ENCODE measurements around the gene CALB2.

The CALB2 gene

DNA sequence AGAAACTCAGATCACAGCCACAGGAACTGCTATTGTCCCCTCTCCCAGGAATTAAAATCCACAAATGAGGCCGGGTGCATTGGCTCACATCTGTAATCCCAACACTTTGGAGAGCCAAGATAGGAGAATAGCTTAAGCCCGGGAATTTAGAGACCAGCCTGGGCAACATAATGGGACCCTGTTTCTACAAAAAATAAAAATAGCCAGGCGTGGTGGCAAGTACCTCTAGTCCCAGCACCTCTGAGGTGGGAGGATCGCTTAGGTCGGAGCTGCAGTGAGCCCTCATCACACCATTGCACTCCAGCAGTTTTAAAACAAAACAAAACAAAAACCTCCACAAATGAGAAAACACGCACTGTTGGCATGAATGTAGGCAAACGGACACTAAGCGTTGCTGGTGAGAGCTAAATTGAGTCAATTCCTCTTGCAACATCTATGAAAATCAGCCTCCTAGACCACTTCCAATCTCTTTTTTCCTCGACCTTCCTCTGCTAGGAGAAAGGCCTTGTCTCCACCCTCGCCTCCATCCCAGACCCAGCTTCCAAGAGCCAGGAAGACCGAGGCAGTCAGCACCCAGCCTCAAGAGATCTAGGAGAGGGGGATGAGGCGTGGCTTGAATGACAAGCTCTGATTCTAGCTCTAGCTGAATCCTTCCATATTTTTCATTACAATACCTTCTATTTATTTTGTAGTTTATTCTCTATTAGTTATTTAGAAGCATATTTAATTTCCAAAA lies 68.5 kb downstream of the CALB2 start:
- TF ChIP-seq JUND (IDR thresholded peaks at IDR 0.05; ENCODE audit: low read depth), result no peak
- in situ Hi-C loops (cut with HindIII; ENCODE audit: low pct_unique_long_range_greater_than_20kb, low sequenced_read_pairs), result no loop called here
- no peak for DNase-seq (ENCODE audit: low read depth in 1 of 2, low spot score in 1 of 2)

GRCh38 chr16:71428385-71428784 lies 69.9 kb downstream of the CALB2 start:
- TF ChIP-seq JUND (IDR thresholded peaks at IDR 0.05; ENCODE audit: low read depth), result no peak
- no peak for DNase-seq (ENCODE audit: low read depth in 1 of 2, low spot score in 1 of 2)
- in situ Hi-C loops (cut with HindIII; ENCODE audit: low pct_unique_long_range_greater_than_20kb, low sequenced_read_pairs), result no loop called here

DNA sequence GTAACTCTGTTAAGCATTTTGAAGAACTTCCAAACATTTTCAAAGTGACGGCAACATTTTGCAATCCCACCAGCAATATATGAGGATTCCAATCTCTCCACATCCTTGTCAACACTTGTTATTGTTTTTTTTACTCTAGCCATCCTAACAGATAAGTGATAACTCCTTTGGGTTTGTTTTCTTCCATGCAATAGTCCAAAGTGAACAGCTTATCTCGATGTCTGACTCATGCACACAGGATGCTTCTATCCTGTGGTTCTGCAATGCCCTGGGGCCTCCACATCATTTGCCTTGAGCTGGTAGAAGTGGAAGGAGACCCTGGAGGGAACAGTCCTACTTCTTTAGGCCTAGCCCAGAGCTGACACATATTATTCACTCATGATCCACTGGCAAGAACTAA lies 70.4 kb downstream of the CALB2 start:
- DNase-seq (ENCODE audit: low read depth in 1 of 2, low spot score in 1 of 2), result no peak
- in situ Hi-C loops (cut with HindIII; ENCODE audit: low pct_unique_long_range_greater_than_20kb, low sequenced_read_pairs), result no loop called here
- no peak for TF ChIP-seq JUND (IDR thresholded peaks at IDR 0.05; ENCODE audit: low read depth)

GRCh38 chr16:71429581-71429980 lies 71.1 kb downstream of the CALB2 start:
- in situ Hi-C loops (cut with HindIII; ENCODE audit: low pct_unique_long_range_greater_than_20kb, low sequenced_read_pairs), result no loop called here
- no peak for TF ChIP-seq JUND (IDR thresholded peaks at IDR 0.05; ENCODE audit: low read depth)

GRCh38 chr16:71430744-71431143 lies 72.2 kb downstream of the CALB2 start:
- in situ Hi-C loops (cut with HindIII; ENCODE audit: low pct_unique_long_range_greater_than_20kb, low sequenced_read_pairs), result no loop called here
- no peak for TF ChIP-seq JUND (IDR thresholded peaks at IDR 0.05; ENCODE audit: low read depth)
- no peak for DNase-seq (ENCODE audit: low read depth in 1 of 2, low spot score in 1 of 2)

More at GRCh38 chr16:71429581-71429980, 71.1 kb downstream of the CALB2 start:
- no peak for DNase-seq (ENCODE audit: low read depth in 1 of 2, low spot score in 1 of 2)

GRCh38 chr16:71431176-71431575 lies 72.7 kb downstream of the CALB2 start:
- no peak for DNase-seq (ENCODE audit: low read depth in 1 of 2, low spot score in 1 of 2)
- in situ Hi-C loops (cut with HindIII; ENCODE audit: low pct_unique_long_range_greater_than_20kb, low sequenced_read_pairs), result no loop called here
- TF ChIP-seq JUND (IDR thresholded peaks at IDR 0.05; ENCODE audit: low read depth), result no peak

DNA sequence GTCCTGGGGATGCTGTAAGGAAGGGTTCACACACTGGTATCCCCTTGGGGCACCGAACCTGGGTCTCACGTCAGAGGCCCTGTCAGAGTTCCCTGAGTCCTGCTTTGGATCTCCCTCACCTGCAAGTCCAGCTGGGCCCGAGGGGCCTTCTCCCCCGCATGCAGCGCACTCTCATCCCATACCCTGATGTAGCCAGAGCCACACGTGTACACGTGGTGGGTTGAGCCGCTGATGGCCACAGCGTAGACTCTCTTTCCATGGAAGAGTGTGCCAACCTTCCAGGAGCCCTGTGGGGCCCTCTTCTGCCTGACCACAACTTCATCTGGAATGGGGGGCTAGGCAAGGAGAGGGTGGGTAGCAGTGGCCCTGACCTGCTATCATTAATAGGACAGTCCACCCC lies 73.5 kb downstream of the CALB2 start:
- no peak for DNase-seq (ENCODE audit: low read depth in 1 of 2, low spot score in 1 of 2)
- in situ Hi-C loops (cut with HindIII; ENCODE audit: low pct_unique_long_range_greater_than_20kb, low sequenced_read_pairs), result no loop called here
- TF ChIP-seq JUND (IDR thresholded peaks at IDR 0.05; ENCODE audit: low read depth), result no peak

- DNase-seq (ENCODE audit: low read depth in 1 of 2, low spot score in 1 of 2), result no peak
- in situ Hi-C loops (cut with HindIII; ENCODE audit: low pct_unique_long_range_greater_than_20kb, low sequenced_read_pairs), result no loop called here
- TF ChIP-seq JUND (IDR thresholded peaks at IDR 0.05; ENCODE audit: low read depth), result no peak
Measured at GRCh38 chr16:71432906-71433305, 74.4 kb downstream of the CALB2 start.

- DNase-seq (ENCODE audit: low read depth in 1 of 2, low spot score in 1 of 2), result no peak
- TF ChIP-seq JUND (IDR thresholded peaks at IDR 0.05; ENCODE audit: low read depth), result no peak
- in situ Hi-C loops (cut with HindIII; ENCODE audit: low pct_unique_long_range_greater_than_20kb, low sequenced_read_pairs), result no loop called here
Measured at GRCh38 chr16:71436473-71436872, 78.0 kb downstream of the CALB2 start.

DNA sequence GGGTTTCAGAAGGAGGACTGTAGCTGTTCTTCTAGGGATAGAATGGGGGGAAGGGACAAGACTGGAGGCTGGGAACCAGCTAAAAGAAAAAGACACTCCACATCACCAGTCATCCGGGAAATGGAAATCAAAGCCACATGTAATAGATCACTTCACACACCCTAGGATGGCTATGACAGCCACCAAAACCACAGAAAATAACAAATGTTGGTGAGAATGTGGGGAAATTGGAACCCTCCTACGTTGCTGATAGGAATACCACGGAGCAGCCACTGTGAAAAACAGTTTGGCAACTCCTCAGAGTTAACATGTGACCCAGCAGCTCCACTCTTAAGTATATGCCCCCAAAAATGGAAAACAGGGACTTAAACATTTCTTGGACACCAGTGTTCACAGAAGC lies 81.0 kb downstream of the CALB2 start:
- no peak for DNase-seq (ENCODE audit: low read depth in 1 of 2, low spot score in 1 of 2)
- in situ Hi-C loops (cut with HindIII; ENCODE audit: low pct_unique_long_range_greater_than_20kb, low sequenced_read_pairs), result no loop called here
- TF ChIP-seq JUND (IDR thresholded peaks at IDR 0.05; ENCODE audit: low read depth), result no peak

Measured in T47D (cell line).